HUES6 (cell line): Measurements from ENCODE around the gene SEMA3D.

Experiments used
- H3K27ac ChIP-seq: 2 replicates; pipeline ENCODE4 v1.7.0; 2013; ENCODE audit warnings: low read depth, mild to moderate bottlenecking, low read length, inconsistent platforms
- H3K27me3 ChIP-seq: 2 replicates; pipeline ENCODE4 v1.6.1; 2013; ENCODE audit warnings: low read length; ENCODE audit not compliant: control insufficient read depth, insufficient read depth
- H3K36me3 ChIP-seq: 2 replicates; pipeline ENCODE4 v1.6.1; 2013; ENCODE audit warnings: low read length; ENCODE audit not compliant: control insufficient read depth, insufficient read depth
- H3K4me1 ChIP-seq: 2 replicates; pipeline ENCODE4 v1.6.1; 2013; ENCODE audit warnings: low read length; ENCODE audit not compliant: control insufficient read depth, insufficient read depth
- H3K4me3 ChIP-seq: 2 replicates; pipeline ENCODE4 v1.5.1; 2013; ENCODE audit warnings: low read depth, low read length
- H3K9ac ChIP-seq: one replicate; pipeline ENCODE4 v1.6.1; 2013; ENCODE audit warnings: mild to moderate bottlenecking, low read length
- H3K9me3 ChIP-seq: 2 replicates; pipeline ENCODE4 v1.6.1; 2013; ENCODE audit warnings: low read depth, low read length; ENCODE audit not compliant: control insufficient read depth, insufficient read depth

The SEMA3D gene

DNA sequence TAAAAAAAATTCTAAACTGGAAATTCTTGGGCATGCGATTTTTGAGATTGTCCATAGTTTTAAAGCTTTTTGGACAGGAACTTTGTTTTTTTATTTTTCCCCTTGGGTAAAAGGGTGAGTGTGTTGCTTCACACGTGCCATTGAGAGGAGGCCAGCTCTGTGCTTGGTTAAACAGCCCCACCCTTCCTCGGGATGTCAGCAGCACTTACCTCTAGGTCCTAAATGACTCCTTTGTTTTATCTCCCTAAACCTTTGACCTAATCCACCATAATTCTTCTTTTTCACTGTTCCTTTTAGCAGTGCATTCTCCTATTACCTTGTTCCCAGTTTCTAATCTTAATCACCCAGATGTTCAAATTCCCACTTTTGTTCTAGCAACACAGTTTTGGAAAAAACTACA is 83.5 kb downstream of the SEMA3D start:
- Histone ChIP-seq H3K36me3 (no peaks in the 10 kb centered on the region), H3K27ac (no peak overlapping the region), H3K4me1 (peaks cover 3% of the 10 kb centered on the region; the same call in 1 of the 2 replicates), H3K4me3 (no peak overlapping the region), H3K9ac (no peak overlapping the region), H3K9me3 (no peaks in the 10 kb centered on the region), H3K27me3 (no peaks in the 10 kb centered on the region)

DNA sequence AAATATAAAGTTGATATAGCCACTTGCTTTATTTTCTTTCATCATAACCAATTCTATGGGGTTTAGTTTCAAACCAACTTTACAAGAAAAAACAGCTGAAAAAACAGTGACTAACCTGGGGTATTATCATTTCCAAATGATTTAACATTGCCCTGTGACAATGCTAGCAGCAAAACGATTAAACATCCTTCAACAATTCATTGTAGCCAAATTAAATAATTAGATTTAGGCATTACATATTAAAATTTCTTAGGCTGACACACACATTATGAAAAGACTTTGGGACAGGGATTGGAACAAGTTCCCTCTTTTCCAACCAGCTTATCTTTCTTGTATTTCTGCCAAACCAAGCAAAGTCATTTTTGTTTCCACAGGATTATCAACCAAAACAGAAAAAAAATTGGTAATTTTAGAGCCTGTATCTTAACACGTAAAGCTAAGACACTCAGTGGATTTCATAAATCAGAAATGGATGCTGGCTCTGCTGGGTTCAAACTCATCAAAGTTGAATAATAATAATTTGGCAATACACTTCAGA is 84.0 kb downstream of the SEMA3D start:
- Histone ChIP-seq H3K27me3 (no peaks in the 10 kb centered on the region), H3K27ac (no peak overlapping the region), H3K4me3 (no peak overlapping the region), H3K36me3 (no peaks in the 10 kb centered on the region), H3K9me3 (no peaks in the 10 kb centered on the region), H3K9ac (no peak overlapping the region), H3K4me1 (peaks cover 3% of the 10 kb centered on the region; the same call in 1 of the 2 replicates)

DNA sequence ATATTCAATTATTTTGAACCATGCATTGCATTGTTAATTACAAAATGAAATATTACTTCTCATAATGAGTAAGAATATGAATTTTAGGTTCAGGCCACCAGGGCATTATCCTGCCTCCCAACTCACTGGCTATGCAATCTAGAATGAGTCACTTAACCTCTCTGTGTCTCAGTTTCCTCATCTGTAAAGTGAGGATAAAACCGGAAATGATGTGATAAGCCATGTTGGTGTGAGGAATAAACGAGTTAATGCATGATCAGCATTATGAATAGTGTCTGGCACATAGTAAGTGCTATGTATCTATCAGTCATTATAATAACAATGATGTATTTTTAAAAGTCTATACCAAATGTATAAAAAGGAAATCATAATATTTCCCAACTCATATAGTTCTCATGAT is 85.5 kb downstream of the SEMA3D start:
- Histone ChIP-seq H3K27ac (no peak overlapping the region), H3K9me3 (no peaks in the 10 kb centered on the region), H3K4me3 (no peak overlapping the region), H3K4me1 (peaks cover 3% of the 10 kb centered on the region; the same call in 1 of the 2 replicates), H3K9ac (no peak overlapping the region), H3K27me3 (no peaks in the 10 kb centered on the region), H3K36me3 (no peaks in the 10 kb centered on the region)

DNA sequence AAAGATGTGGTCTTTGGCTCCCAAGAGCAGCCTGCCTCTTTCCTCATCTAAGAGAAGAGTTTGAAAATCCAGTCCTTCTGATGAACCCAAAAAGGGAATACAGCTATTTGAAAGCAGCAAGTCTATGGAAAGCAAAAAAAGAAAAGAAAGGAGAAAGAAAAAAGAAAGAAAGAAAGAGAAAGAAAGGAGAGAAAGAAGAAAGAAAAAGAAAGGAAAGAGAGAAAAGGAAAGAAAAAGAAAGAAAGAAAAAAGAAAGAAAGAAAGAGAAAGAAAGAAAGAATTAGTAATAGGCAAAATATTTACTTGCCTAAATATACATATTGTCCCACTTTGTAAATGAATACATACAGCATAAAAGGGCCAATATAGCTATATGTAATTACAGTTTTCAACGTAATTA is 89.0 kb downstream of the SEMA3D start:
- H3K27me3 ChIP-seq: no peaks in the 10 kb centered on the region
- no peak overlapping the region for H3K4me3 ChIP-seq
- no peak overlapping the region for H3K27ac ChIP-seq
- no peaks in the 10 kb centered on the region for H3K9me3 ChIP-seq
- H3K4me1 ChIP-seq: no peaks in the 10 kb centered on the region
- no peaks in the 10 kb centered on the region for H3K36me3 ChIP-seq
- H3K9ac ChIP-seq: no peak overlapping the region

DNA sequence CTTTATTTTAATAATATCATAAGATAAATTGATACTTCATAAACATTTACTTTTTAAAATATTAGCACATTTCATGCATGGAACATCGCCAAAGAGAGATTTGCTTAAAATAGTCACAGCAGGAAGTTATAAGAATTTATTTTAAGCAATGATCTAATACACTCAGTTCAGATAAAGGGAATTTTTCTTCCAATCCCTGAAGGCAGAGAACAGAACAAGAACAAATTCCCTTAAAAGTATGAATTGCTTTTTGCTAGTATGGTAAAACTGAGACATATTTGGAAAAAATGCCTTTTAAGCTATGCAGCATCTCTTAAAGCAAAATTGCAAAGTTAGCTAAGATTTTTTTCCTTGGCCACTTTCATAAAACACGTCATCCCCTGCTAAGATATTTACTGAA is 91.0 kb downstream of the SEMA3D start:
- H3K9ac ChIP-seq: no peak overlapping the region
- H3K4me1 ChIP-seq: no peaks in the 10 kb centered on the region
- no peaks in the 10 kb centered on the region for H3K27me3 ChIP-seq
- H3K36me3 ChIP-seq: no peaks in the 10 kb centered on the region
- no peak overlapping the region for H3K4me3 ChIP-seq
- H3K27ac ChIP-seq: no peak overlapping the region
- no peaks in the 10 kb centered on the region for H3K9me3 ChIP-seq

DNA sequence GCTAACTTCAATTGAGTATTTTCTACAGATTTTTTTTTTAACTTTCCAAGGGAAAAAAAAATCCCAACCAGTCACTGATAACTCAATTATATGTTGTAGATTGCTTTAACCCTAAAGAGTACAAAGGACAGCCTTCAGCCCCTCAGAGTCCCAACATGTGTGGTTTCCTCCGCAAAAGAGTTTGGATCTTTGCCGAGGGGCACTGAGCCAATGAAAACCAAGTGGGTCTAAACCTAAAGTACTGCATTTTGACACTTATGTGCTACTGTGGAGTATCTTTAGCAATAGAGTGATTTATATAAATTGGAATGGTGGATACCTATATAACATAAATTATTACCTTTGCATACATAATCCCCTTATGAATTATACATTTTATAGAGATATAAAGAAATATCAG is 91.5 kb downstream of the SEMA3D start:
- Histone ChIP-seq H3K27me3 (no peaks in the 10 kb centered on the region), H3K9me3 (no peaks in the 10 kb centered on the region), H3K9ac (no peak overlapping the region), H3K4me3 (no peak overlapping the region), H3K36me3 (no peaks in the 10 kb centered on the region), H3K27ac (no peak overlapping the region), H3K4me1 (no peaks in the 10 kb centered on the region)

DNA sequence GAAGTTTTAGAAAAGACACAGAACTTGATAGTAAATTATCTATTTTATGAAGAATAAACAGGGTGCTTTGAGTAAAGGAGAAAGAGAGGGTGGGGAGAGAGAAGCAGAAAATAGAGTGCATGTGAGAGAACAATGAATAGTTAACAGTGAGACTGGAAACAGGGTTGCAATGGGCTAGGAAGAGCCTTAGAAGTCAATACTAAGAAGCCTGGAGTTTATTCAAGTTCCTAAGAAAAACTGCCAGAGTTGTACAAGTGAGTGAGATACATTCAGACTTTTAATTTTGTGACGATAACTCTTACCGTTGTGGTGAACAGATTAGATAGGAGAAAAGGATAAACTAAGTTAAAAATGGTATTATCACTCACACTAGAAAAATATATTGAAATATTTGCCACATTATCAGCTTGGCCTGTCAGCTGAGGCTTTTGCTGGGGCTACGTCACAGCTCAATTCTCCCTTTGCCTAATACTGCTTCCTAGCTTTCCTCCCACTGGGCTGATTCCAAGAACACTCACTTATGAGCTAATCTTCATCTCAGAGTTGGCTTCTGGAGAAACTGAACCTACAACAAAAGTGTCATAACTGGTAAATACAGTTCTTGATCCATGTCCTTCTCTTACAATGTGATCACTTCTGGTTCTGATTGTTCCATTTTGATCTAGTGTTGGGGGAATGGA is 92.7 kb downstream of the SEMA3D start:
- no peak overlapping the region for H3K4me3 ChIP-seq
- H3K4me1 ChIP-seq: no peaks in the 10 kb centered on the region
- H3K27ac ChIP-seq: no peak overlapping the region
- H3K36me3 ChIP-seq: no peaks in the 10 kb centered on the region
- H3K27me3 ChIP-seq: no peaks in the 10 kb centered on the region
- no peak overlapping the region for H3K9ac ChIP-seq
- no peaks in the 10 kb centered on the region for H3K9me3 ChIP-seq

- no peak overlapping the region for H3K27ac ChIP-seq
- no peak overlapping the region for H3K9ac ChIP-seq
- no peaks in the 10 kb centered on the region for H3K36me3 ChIP-seq
- no peaks in the 10 kb centered on the region for H3K4me1 ChIP-seq
- no peaks in the 10 kb centered on the region for H3K27me3 ChIP-seq
- H3K4me3 ChIP-seq: no peak overlapping the region
- H3K9me3 ChIP-seq: no peaks in the 10 kb centered on the region
Observed at GRCh38 chr7:85091565-85091928, 95.3 kb downstream of the SEMA3D start.

DNA sequence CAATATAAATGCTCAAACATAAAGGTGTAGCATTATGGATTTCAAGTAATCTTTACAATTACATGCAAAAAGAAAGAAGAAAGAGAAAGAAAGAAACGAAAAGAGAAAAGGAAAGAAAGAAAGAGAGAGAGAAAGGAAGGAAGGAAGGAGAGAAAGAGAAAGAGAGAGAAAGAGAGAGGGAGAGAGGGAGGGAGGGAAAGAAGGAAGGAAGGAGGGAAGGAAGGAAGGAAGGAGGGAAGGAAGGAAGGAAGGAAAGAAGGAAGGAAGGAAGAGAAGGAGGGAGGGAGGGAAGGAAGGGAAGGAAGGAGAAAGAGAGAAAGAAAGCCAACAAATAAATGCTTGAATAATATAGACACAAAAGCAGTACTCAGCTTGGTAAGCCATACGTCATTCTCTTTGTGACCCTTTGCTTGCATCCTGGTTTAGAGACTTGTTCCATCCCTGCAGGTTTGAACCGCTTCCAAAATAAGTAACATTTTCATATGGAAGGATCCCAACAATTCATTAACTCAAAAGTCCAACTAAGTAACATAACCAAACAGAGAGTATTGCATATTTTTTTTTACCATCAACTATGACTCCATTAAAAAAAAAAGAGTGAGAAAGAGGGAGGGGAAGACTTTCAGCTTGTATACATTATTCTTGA is 95.8 kb downstream of the SEMA3D start:
- H3K9ac ChIP-seq: no peak overlapping the region
- H3K9me3 ChIP-seq: no peaks in the 10 kb centered on the region
- no peak overlapping the region for H3K4me3 ChIP-seq
- H3K36me3 ChIP-seq: no peaks in the 10 kb centered on the region
- no peak overlapping the region for H3K27ac ChIP-seq
- no peaks in the 10 kb centered on the region for H3K27me3 ChIP-seq
- no peaks in the 10 kb centered on the region for H3K4me1 ChIP-seq

GRCh38 chr7:85090143-85090542 is 96.7 kb downstream of the SEMA3D start:
- H3K36me3 ChIP-seq: no peaks in the 10 kb centered on the region
- H3K27ac ChIP-seq: no peak overlapping the region
- H3K4me1 ChIP-seq: no peaks in the 10 kb centered on the region
- H3K27me3 ChIP-seq: no peaks in the 10 kb centered on the region
- no peak overlapping the region for H3K9ac ChIP-seq
- no peaks in the 10 kb centered on the region for H3K9me3 ChIP-seq
- no peak overlapping the region for H3K4me3 ChIP-seq

- H3K27ac ChIP-seq: no peak overlapping the region
- H3K9ac ChIP-seq: no peak overlapping the region
- H3K9me3 ChIP-seq: no peaks in the 10 kb centered on the region
- H3K4me1 ChIP-seq: no peaks in the 10 kb centered on the region
- H3K36me3 ChIP-seq: no peaks in the 10 kb centered on the region
- no peaks in the 10 kb centered on the region for H3K27me3 ChIP-seq
- no peak overlapping the region for H3K4me3 ChIP-seq
Observed at GRCh38 chr7:85081846-85082245, 105.0 kb downstream of the SEMA3D start.
